NB4 (cell line): ENCODE measurements around the gene EIPR1.
A peak's percentile ranks its signal among the peaks of the same experiment; 100 is the strongest.
"Not testable (repeated sequence)": the region's sequence is repeated elsewhere in the genome, so short reads cannot be mapped to it uniquely, and the experiment has no call there.

ENCODE experiments used
- DNase-seq: peaks from one replicate; pipeline ENCODE4 v3.0.0; 2010; ENCODE audit warnings: low read depth
- H3K4me3 ChIP-seq: one replicate; pipeline ENCODE4 v1.5.1; 2011; ENCODE audit warnings: mild to moderate bottlenecking, low read depth, low read length, moderate library complexity
- MYC ChIP-seq: IDR thresholded peaks from 2 replicates; pipeline ENCODE4 v1.6.1; 2011; ENCODE audit warnings: low read depth, low read length
- POLR2A ChIP-seq: IDR thresholded peaks from 2 replicates; pipeline ENCODE4 v1.6.1; 2011; ENCODE audit warnings: mild to moderate bottlenecking; ENCODE audit not compliant: insufficient read length; ENCODE audit errors: extremely low read depth
- TF ChIP-seq, protein P1 (sequence below): IDR thresholded peaks from 2 replicates; pipeline ENCODE4 v1.6.1; 2011; ENCODE audit warnings: low read depth, low read length
- TF ChIP-seq, protein P2 (sequence below): IDR thresholded peaks from one replicate; pipeline ENCODE4 v1.5.1; 2012; ENCODE audit warnings: low read depth, low read length

The EIPR1 gene

GRCh38 chr2:3199627-3200345 is 177.8 kb downstream of the EIPR1 start:
- no peak overlapping the region for H3K4me3 ChIP-seq
- TF ChIP-seq, protein P1, sequence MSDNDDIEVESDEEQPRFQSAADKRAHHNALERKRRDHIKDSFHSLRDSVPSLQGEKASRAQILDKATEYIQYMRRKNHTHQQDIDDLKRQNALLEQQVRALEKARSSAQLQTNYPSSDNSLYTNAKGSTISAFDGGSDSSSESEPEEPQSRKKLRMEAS: no peak
- TF ChIP-seq MYC (no peak), POLR2A (no peak)
- TF ChIP-seq, protein P2, sequence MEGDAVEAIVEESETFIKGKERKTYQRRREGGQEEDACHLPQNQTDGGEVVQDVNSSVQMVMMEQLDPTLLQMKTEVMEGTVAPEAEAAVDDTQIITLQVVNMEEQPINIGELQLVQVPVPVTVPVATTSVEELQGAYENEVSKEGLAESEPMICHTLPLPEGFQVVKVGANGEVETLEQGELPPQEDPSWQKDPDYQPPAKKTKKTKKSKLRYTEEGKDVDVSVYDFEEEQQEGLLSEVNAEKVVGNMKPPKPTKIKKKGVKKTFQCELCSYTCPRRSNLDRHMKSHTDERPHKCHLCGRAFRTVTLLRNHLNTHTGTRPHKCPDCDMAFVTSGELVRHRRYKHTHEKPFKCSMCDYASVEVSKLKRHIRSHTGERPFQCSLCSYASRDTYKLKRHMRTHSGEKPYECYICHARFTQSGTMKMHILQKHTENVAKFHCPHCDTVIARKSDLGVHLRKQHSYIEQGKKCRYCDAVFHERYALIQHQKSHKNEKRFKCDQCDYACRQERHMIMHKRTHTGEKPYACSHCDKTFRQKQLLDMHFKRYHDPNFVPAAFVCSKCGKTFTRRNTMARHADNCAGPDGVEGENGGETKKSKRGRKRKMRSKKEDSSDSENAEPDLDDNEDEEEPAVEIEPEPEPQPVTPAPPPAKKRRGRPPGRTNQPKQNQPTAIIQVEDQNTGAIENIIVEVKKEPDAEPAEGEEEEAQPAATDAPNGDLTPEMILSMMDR: no peak
- no peak for DNase-seq

DNA sequence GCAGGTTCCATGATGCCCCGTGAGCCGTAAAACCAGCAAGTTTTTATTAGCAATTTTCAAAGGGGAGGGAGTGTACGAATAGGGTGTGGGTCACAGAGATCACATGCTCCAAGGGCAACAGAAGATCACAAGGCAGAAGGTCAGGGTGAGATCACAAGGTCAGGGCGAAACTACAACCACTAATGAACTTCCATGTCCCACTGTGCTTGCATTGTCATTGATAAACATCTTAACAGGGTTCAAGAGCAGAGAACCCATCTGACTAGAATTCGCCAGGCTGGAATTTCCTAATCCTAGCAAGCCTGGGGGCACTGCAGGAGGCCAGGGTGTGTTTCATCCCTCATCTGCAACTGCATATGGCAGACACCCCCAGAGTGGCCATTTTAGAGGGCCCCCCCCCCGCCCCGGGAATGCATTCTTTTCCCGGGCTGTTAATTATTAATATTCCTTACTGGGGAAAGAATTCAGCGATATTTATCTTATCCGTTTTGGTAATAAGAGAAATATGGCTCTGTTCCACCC is 178.9 kb downstream of the EIPR1 start:
- H3K4me3 ChIP-seq, DNase-seq: not testable (repeated sequence)

DNA sequence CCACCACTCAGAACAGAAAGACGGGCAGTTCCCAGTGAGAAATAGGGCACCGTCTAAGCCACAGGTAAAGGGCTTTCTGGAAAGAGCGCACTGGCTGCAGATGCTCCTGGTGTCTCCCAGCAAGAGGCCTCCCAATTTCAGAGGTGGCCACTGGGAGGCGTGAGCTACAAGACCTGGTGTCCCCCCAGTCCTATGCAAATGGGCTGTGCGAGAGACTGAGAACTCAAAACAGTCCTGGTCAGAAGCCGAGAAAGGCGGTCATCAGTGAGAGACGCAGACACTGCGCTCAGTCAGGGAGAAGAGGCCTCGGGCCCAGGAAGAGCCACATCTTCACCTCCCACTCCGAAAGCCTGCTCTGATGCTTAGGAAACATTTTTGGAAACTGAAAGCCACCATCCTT is 179.5 kb downstream of the EIPR1 start:
- peak; percentile 37 for DNase-seq
- H3K4me3 ChIP-seq: no peak overlapping the region
- TF ChIP-seq MYC (no peak), POLR2A (no peak)
- TF ChIP-seq, protein P2: peak; percentile 3

GRCh38 chr2:3197308-3197707 is 180.3 kb downstream of the EIPR1 start:
- TF ChIP-seq, protein P1: no peak
- TF ChIP-seq MYC (no peak), POLR2A (no peak)
- TF ChIP-seq, protein P2: no peak

DNA sequence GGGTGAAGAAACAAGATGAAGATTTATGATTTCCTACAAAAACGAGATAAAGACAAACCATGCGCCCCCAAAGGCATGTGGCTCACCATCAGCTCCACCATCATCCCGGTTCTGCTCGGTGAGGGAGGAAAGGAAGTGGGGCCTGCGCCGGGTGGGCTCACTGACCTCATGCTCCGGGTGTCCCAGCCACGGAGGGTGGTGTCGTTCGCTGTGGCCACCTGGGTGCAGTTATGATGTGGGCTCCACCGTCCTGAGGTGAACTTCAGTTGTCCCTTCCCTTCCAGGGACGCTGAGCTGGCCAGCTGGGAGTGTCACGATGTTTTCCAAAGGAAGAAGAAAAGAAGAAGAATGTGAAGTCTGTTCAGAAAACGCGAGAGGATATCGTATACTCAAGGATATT is 180.9 kb downstream of the EIPR1 start:
- no peak for TF ChIP-seq POLR2A
- no peak for DNase-seq
- no peak overlapping the region for H3K4me3 ChIP-seq

More at GRCh38 chr2:3197308-3197707, 180.3 kb downstream of the EIPR1 start:
- DNase-seq: no peak
- no peak overlapping the region for H3K4me3 ChIP-seq

DNA sequence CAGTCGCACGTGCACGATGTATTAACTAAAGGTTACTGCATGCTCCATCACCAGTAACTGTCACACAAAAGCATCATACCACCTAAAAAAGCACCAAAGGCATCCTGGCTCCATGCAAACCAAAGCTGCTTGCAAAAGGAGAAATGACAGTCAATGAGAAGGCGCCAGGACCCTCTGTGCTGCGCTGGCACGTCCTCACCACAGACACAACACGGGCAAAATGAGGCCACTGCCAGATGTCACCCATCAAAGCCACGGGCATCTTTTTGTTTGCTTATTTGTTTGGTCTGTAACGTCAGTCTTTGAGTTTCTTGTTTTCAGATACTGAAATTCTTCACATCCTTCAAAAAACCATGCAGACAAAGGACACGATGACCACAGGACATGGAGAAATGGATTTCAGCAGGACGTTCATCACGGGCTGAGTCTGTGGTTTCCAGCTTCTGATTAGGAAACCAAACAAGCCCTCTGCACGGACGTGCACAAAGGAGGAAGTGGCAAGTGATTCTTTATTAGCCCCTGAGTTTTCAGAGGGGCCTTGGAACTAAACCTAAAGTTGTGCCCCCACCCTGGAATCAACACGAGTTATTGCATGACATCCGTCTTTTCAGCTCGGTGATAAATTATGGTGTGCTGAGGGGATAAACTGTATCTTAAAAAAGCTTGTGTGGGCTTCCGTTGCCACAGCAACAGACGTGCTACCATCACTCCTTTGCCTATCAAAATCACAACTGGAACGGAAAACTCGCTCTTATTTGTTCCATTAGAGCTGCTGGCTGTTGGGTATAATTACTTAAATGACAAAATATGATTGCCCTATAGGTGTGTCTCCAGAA is 181.8 kb downstream of the EIPR1 start:
- TF ChIP-seq, protein P1: no peak
- TF ChIP-seq POLR2A: no peak
- no peak for TF ChIP-seq MYC
- TF ChIP-seq, protein P2: no peak
- H3K4me3 ChIP-seq: no peak overlapping the region
- DNase-seq: peak; percentile 83
